ENCODE measurements around the gene ETS2.

- TF ChIP-seq CTCF (IDR thresholded peaks at IDR 0.05), result no peak
- TF ChIP-seq POLR2A (IDR thresholded peaks at IDR 0.05), result no peak
- TF ChIP-seq POLR2AphosphoS5 (IDR thresholded peaks at IDR 0.05), result no peak
- no peak for TF ChIP-seq EP300 (IDR thresholded peaks at IDR 0.05)
Observed at GRCh38 chr21:38789275-38789674, 16.5 kb upstream of the ETS2 start.
